Stimulated activated CD4-positive, alpha-beta T cell treated with anti-CD3 and anti-CD28 coated beads, Interleukin-4, amount 100 ng/mL, for 4 hours (primary cell): ENCODE results near the gene NCKAP5.
"Not testable (repeated sequence)": the region's sequence is repeated elsewhere in the genome, so short reads cannot be mapped to it uniquely, and the experiment has no call there.

ENCODE experiments used
- DNase-seq, 2 experiments: peaks; one replicate each; pipeline ENCODE4 v3.0.0-alpha.2; 2020

Gene NCKAP5

DNA sequence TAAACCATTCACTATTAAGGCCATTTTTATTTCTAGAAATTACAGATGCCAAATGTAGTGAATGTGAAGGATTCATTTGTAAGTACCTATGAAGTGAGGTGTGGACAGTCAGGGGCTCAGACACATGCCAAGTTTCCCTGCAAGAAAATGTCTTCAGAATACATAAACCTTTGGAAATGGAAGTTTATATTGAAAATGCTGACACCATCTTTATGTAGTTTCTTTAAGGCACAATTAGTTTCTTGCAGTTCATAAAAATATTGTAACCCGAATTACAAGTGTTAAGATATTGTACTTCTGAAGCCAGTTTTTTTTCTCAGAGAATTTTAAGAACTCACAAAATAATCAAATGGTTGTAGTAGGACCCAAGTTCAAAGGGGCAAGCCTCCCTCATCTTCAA is 832.2 kb downstream of the NCKAP5 start:
- no peak for DNase-seq

DNA sequence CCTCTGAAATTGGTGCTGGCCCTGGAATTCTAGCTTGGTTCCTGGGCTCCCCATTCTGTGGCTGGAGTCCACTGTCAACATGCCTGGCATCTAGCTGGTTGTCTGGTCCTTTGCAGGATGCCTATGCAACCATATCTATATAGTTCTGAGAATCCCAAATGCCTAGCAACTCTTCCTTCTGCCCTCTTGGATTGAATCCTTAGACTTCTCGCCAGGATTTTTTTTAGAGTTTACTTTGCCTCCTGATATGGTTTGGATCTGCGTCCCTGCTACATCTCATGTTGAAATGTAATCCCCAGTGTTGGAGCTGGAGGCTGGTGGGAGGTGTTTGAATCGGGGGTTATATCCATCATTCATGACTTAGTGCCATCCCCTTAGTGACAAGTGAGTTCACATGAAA is 833.3 kb downstream of the NCKAP5 start:
- DNase-seq = no peak

DNA sequence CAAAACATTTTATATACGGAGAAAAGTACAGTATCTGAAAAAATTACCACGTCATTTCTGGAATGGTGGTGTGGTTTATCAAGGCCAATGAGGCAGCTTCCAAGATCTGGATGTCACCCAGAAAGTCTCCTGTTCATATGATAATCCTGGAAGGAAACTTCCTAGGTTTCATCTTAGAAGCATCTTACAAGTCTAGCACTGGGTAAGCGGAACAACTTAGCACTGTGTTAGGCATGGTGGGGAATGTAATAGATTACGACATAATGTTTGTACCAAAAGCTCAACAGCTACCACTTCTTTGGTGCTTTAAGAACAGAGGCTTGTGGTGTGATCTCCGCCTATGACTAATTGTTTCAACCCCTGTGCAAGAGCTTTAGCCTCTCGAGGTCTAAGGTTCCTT is 835.2 kb downstream of the NCKAP5 start:
- DNase-seq = no peak

DNA sequence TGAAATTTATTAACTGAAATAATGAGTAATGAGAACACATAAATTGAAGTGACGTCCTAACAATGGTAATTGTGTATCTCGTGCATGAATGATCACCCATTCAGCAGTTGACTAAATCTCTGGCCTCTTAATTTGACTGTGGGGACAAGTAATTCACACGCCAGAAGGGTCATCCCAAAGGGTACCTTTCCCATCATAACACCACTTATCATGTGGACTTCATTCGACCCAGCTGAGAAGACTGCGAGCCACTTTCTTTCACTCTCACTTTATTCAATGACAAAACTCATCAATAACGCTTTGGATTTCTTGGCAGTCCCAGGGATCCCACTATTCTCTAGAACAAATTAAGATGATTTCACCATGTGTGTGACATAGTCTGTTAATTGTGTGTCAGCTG is 835.6 kb downstream of the NCKAP5 start:
- no peak for DNase-seq

DNA sequence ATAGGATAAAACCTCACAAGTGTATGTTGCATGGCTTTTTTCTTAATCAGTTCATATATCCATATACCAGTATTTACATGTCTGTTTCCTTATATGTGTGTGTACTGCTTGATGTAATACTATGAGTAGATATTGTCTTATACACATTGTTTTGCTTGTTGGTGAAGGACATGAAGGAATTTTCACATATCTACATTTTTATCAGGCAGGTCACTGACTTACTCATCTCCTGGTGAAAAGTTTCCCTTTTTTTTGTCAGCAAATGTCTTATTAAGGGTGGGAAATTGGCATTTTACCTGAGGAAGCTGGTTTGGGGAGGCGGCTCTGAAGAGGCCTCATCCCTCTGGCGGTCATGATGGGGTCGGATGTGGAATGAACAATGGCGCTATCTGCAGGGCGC is 836.8 kb downstream of the NCKAP5 start:
- DNase-seq = no peak

DNA sequence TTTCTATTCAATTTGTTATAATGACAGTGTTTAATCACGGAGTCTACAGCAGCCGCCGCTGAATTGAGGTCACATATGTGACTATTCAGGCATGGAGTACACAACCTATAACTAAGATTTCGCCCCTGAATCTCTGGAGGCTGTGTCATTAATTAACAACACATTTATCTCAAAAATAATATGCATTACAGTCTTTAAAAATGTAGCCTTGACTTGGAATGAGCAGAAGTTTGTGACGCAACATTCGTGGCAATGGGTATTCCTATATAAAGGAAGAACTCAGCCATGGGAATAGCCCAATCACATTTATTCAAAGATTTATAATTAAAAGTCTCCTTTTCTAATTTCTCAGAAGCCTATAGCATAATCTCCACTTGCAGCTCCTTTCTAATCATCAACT is 837.7 kb downstream of the NCKAP5 start:
- no peak for DNase-seq

DNA sequence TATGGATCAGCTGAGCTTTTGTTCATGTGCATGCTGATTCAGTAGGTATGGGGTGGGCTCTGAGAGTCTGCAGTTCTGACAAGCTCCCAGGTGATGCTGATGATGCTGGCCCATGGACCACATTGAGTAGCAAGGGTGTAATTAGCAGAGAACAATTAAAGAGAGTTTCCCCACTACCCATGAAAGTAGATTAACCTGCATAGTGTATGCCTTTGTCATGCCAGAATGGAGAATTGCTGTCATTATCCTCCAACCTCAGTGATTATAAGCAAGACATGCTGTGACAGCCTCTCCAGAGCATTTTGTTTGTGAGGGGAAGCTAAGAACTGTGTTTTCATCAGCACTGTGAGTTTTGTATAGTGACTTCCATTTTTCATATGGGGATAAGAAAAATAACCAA is 838.7 kb downstream of the NCKAP5 start:
- no peak for DNase-seq

DNA sequence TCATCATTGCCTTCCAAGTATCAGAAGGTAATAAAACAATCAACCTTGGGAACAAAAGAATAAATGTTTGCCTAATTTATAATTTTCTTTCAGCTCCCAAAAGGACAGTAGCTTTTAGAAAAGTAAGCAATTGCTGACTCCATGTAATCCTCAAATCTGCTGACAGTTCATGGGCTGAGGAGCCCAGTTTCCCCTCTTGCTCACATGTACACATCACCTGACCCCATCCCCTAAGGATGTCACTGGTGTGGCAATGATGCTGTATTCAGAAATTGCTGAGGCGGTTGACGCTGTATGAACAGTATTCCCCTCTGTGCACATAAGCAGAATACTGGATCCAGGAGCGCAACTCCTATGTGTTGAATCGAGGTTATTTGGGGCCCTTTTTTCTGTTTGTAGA is 842.1 kb downstream of the NCKAP5 start:
- no peak for DNase-seq

DNA sequence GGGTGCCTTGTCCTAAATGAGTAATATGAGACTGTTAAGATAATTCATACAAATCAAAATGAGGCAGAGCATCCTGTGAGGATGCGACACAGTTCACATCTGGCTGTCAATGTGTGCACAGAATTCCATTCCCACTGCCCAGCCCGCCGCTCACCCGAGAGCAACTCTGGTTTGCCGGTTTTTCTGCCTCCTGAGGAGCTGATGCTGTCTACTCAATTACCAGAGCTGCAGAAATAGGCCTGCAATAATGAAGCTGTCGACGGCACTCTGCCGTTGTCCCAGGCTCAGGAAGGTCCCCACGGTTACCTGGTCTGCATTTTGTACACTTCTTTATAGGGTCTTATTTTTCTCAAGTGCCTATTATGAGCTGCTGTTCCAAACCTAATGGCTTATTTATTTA is 842.5 kb downstream of the NCKAP5 start:
- DNase-seq = no peak

DNA sequence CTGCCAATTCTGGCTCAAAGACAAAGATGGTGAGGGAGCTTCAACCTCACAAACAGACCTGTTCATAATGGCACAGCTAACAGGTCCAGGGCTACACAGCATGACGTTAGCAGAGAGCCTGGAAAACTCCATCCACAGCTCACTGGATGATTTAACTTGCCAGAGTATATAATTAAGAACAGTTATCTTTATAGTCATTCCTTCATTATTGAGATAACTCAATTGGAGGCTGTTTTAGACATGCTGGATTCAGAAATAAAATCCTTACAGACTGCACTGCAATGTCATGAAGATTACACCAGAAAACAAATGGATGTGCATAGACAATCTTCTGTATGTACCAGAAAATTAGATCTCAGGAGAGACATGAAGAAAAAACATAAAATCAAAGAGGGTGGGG is 843.1 kb downstream of the NCKAP5 start:
- no peak for DNase-seq

DNA sequence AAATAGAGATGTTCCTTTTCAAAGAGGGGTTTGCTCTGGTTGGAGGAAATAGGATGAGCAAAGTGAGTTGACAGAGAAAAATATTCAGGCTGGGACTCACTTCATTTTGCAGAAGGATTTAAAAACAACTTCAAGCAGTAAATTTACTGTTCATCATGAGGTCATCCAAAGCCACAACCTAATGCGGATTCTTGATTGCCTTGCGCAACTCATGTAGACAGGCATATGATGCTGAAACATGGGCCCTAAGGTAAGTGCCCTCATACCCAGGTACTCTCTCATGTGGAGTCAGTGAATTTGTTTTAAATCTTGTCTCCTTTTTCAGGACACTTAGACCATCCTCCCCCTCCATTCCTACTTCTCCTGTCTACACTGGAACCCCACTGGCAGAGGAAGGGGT is 846.3 kb downstream of the NCKAP5 start:
- no peak for DNase-seq

DNA sequence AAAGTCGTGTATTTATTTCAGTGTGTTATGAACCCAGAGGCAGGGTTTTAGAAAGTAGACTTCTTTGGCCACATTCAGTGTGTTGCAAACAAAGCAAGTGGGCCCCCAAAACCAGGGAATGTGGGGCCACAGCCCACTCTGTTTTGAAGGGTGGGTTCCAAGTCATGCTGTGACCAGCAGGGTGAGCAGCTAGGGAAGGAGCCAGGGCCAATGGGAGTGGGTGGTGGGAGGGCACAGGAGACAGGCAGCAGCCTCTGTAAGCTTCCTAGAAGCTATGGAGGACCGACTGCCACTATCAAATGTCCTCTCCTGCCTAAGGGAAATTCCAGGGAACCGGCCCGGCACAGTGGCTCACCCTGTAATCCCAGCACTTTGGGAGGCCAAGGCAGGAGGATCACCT is 847.9 kb downstream of the NCKAP5 start:
- no peak for DNase-seq

DNA sequence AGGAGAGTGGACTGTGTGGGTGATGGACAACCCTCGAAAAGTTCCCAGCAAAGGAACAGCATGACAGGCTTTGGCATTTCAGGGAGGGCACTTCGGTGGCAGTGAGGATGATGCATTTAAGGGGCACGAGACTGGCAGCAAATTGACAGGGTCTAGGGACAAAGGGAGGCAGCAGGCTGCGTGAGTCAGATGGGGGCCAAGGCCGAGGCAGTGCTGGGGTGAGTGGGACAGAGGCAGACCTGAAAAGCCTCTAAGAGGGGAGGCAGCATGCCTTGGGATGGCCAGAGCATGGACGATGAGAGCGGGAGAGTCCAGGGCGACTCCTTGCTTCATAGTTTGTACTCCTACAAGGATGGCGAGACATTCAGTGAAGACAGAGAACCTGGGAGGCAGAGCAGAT is 848.8 kb downstream of the NCKAP5 start:
- DNase-seq = no peak

DNA sequence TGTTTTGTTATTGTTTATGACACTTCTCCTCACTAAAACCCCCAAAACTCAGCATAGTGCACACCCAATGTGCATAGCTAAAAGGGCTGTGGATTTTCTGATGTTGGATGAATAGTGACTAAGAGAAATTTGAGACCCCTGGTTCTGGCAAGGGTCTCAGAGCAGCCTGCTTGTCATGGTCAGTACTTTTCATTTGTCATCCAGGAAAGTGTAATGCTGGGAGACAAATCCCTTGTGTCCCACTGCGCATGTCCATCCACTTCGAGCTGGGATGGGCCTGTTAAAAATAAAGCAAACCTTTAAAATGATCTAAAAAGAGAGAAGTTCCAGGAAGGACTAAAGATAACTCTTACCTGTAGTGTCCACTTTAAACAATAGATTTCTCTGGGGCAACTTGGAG is 851.3 kb downstream of the NCKAP5 start:
- no peak for DNase-seq

DNA sequence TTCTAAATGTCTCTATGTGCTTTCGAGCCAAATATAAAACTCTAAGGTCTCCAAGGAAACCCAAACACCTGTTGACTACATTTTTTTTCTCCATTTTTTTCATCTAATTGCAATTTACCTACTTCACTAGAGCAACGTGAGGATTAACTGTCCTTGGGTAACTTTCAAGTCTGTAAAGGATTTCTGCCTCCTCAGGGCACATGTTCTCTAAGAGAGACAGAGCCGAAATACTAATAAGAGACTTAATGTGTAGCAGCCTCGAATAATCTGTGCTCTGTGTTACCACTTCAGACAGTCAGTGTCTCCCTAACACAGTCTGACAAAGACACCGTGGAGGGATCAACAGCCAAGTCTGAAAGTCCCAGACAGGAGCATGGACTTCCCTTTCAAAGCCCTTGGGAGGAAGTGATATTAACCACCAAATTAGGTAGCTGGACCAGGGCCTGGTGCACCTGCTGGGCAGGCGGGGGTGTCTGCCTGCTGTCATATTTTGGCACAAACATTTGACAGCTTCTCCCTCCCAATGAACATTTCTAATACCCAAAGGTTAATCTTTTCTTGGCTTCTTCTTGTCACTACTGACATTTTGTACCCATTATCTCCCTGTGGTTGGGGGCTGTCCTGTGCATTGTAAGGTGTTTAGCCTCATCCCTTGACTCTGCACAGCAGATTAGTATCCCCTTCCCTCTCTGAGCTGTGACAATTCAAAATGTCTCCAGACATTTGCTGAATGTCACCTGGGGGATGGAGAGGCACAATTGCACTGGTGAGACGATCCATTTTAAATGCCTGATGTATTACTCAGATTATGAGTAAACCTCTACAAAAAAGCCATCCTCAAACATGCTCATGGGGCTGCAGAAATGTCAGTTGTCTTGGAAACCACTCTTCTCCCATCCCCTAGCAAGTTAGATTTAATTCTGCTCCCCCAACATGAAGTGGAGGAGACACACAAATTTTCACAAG is 852.6 kb downstream of the NCKAP5 start:
- DNase-seq = no peak

DNA sequence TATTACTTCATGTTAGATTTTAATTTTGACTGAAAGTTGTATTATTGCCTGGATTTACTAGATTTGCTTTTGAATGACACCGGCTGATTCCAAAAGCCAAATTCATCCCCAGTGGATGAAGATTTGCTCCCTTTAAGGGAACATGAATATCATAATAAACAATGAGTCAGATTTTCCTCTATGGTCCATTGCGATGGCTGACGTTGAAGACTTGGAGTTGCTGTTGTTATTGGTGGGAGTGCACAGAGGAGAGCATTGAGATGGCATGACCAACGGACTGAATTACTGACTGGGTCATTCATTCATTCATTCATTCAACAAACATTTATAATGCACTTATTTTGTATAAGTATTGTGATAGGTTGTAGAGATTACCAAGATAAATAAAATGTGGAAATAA is 864.9 kb downstream of the NCKAP5 start:
- DNase-seq = no peak

DNA sequence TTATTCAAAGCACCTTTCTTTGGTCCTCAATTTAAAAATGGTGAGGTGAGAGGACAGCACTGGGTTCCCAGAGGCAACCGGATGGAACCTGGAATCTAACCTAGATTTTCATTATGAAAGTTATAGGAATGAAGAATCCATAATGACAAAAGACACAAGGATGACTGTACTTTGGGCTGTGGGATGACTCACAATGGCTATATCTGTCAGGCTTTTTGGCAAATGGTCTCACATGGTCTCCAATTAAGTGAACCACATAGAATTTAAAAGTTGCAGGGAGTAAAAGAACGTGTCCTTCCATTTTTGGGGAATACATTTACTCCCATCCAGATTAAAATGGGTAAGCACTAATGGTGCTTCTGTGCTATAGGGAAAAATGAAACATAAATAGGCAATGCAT is 866.5 kb downstream of the NCKAP5 start:
- no peak for DNase-seq

DNA sequence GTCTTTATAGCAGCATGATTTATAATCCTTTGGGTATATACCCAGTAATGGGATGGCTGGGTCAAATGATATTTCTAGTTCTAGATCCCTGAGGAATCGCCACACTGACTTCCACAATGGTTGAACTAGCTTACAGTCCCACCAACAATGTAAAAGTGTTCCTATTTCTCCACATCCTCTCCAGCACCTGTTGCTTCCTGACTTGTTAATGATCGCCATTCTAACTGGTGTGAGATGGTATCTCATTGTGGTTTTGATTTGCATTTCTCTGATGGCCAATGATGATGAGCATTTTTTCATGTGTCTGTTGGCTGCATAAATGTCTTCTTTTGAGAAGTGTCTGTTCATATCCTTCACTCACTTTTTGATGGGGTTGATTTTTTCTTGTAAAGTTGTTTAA is 868.5 kb downstream of the NCKAP5 start:
- not testable (repeated sequence) for DNase-seq

DNA sequence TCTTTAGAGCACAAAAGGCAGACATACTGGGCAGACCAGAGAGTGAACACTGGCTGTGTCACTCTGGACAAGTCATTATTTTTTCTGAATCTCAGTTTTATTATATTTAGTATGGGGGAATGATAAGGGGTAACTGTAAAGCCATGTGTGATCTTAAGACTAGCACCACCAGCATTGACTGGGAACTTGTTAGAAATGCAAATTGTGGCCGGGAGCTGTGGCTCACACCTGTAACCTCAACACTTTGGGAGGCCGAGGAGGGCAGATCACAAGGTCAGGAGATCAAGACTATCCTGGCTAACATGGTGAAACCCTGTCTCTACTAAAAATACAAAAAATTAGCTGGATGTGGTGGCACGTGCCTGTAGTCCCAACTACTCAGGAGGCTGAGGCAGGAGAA is 869.9 kb downstream of the NCKAP5 start:
- DNase-seq = not testable (repeated sequence)

DNA sequence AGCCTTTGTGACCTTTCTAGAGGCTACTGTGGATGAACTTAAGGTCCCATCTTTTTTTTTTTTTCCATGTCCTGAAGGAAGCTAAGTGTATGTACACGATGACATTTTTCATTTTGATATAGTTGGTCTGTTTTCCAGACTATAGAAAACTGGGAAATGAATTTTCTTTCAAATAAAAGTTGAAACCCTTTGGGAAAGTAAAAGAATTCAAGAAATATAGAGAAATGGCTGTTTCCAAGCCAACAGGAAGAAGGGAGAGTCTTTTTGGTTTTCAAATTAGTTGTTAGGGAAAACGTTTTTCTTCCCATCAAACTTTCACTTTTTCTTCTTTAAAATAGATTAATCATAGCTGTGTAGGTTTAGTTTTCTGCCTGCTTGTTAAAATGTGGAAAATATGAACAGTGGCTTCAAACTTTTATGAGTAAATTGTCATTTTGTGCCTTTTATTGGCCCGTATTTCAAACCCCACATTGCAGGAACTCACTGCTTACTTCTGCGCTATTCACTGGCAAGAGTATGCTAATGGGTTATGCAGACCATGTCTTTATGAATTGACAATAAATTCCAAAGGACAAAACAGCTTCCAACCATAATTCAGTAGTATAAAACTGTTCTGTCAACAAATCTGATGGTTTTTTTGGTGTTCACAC is 870.6 kb downstream of the NCKAP5 start:
- no peak for DNase-seq

DNA sequence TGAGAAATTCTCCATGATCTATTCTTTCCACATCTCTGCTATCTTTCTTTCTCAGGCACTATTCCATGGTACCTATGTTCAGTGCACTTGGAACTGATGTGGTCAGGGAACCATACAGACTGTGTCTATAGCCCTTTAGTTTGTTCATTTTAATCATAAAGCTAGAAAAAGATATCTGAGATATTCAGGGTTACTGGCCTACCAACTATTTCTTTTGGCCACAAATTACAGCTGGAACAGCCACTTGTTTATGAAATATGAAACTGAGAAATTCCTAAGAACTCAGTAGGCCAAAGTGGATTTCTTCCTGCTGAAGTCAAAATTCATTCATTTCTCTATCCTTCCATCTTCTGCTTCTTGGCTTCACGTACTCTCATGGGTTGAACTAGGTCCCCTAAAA is 875.4 kb downstream of the NCKAP5 start:
- no peak for DNase-seq

DNA sequence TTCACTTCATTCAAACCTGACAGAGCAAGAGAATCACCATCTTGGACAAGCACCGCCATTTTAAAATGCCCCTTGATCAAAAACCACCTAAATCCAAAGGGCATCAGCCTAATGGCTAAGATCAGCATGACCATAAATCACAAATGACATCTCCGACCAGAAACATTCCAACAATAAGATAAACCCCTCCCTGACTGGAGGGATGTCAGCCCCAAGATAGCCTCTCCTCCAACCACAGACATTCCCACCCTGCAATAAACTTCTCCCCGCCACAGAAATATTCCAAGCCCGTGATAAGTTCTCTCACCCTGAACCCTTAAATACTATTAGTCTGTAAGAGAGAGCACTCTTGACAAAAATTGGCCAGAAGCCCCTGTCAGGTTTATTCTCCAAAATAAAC is 876.7 kb downstream of the NCKAP5 start:
- no peak for DNase-seq

DNA sequence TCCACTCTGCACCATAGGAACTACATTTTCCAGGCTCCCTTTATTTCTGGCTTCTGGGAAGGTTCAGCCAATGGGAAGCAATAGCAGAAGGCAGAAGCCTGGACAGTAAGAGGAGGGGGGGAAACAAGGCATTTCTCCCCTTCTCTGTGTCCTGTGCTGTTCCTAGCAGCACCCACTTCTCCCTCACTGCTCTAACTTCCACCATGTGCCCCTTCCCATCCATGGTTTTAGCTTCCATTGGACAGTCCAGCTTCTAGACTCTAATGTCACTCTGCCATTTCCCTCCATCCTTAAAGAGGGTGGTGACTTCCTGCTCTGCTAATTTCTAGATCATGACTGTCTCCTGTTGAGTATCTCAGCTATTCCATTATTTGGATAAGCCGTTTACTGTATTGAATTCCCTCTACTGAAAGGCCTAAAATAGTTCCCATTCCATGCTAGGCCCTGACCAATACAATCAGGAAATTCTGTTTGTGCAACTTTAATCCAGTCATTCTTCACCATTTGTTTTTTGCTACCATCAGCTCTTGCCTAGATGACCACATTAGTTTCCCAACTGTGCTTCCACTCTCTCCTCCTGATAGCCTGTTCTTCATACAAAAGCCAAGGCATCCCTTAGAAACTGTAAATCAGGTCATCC is 877.5 kb downstream of the NCKAP5 start:
- DNase-seq = no peak

DNA sequence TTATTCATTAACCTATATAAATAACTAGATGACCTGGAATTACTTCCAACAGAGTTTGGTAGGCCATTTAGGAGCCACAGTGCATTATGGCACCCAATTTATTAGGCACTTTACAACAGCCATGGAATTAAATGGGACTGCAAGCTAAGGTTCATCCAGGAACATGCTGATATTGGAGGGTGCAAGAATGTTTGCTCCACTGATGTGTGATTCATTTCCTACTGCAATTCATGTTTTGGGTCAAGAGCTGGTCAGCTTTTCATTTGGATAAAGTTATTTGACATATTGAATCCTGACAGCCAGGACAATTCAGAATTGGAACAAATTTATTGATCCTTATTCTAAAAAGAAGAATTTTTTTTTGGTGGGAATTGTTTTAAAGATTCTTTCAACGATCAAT is 886.5 kb downstream of the NCKAP5 start:
- no peak for DNase-seq
